Measurements from ENCODE around the gene CSK.

The CSK gene

GRCh38 chr15:74793135-74794028 lies 11.5 kb downstream of the CSK start:
- TF ChIP-seq ZFX (IDR thresholded peaks at IDR 0.05): no peak
- TF ChIP-seq CTCF (conservative IDR thresholded peaks at IDR 0.05): no peak
- no peak overlapping the region for H3K27ac ChIP-seq

GRCh38 chr15:74794248-74794969 lies 12.5 kb downstream of the CSK start:
- no peak overlapping the region for H3K27ac ChIP-seq
- TF ChIP-seq CTCF (conservative IDR thresholded peaks at IDR 0.05): no peak
- TF ChIP-seq ZFX (IDR thresholded peaks at IDR 0.05): no peak

GRCh38 chr15:74794970-74795349 lies 13.1 kb downstream of the CSK start:
- TF ChIP-seq CTCF (conservative IDR thresholded peaks at IDR 0.05) (no peak), ZFX (IDR thresholded peaks at IDR 0.05) (no peak)
- no peak overlapping the region for H3K27ac ChIP-seq

GRCh38 chr15:74795966-74796625 lies 14.2 kb downstream of the CSK start:
- no peak for TF ChIP-seq ZFX (IDR thresholded peaks at IDR 0.05)
- TF ChIP-seq CTCF (conservative IDR thresholded peaks at IDR 0.05): no peak
- no peak overlapping the region for H3K27ac ChIP-seq

GRCh38 chr15:74798388-74799254 lies 16.7 kb downstream of the CSK start:
- peak overlapping the region; percentile 13; the same call in 1 of the 2 replicates for H3K27ac ChIP-seq
- no peak for TF ChIP-seq CTCF (conservative IDR thresholded peaks at IDR 0.05)
- TF ChIP-seq ZFX (IDR thresholded peaks at IDR 0.05): no peak

- TF ChIP-seq ZFX (IDR thresholded peaks at IDR 0.05) (no peak), CTCF (conservative IDR thresholded peaks at IDR 0.05) (no peak)
- peak overlapping the region; percentile 13; the same call in 1 of the 2 replicates for H3K27ac ChIP-seq
Observed at GRCh38 chr15:74799255-74799855, 17.5 kb downstream of the CSK start.
